ENCODE measurements around the gene DOCK3. TPM values are rescaled to one million over a fixed set of nuclear protein-coding genes. Genes with fewer than 3 reads are reported as not detected.

The DOCK3 gene
- polyA plus RNA-seq, 2 of the 4 experiments (the other 2 are of a cell fraction), result 0.40 to 0.46 TPM

- FAIRE-seq (no peak), DNase-seq (ENCODE audit: low read depth in 1 of 2, low spot score in 1 of 2) (no peak), ATAC-seq (no peak)
- H3K4me3 ChIP-seq, result no peak overlapping the region
- no peak overlapping the region for H3K27ac ChIP-seq
- ChIA-PET CTCF (interaction anchor here (1.1 kb wide), 1 partner anchor 9 kb away, joined by 3 read pairs; no protein-coding TSS in a partner anchor), POLR2A (no interaction called here)
- TF ChIP-seq EP300 (IDR thresholded peaks at IDR 0.05), result no peak
- no peak for TF ChIP-seq HES2 (IDR thresholded peaks at IDR 0.05)
- no peak overlapping the region for H3K4me2 ChIP-seq
- WGBS (ENCODE audit: missing lambda C conversion rate), result 57% methylated on average over 3 of the region's 3 CpGs
- H3K4me1 ChIP-seq, result peaks cover 7% of the 10 kb centered on the region; the same call in 2 of the 3 replicates
- H3K9me3 ChIP-seq, result no peaks in the 10 kb centered on the region
Measured at GRCh38 chr3:50658831-50659230, 15.9 kb upstream of the DOCK3 start.

- H3K4me1 ChIP-seq, result peaks cover 7% of the 10 kb centered on the region; the same call in 2 of the 3 replicates
- CTCF ChIA-PET, result no interaction called here
- FAIRE-seq (no peak), DNase-seq (ENCODE audit: low read depth in 1 of 2, low spot score in 1 of 2) (no peak), ATAC-seq (no peak)
- H3K27ac ChIP-seq, result no peak overlapping the region
- no peak overlapping the region for H3K4me2 ChIP-seq
- POLR2A ChIA-PET, result interaction anchor here (0.7 kb wide), 1 partner anchor 1228 kb away, joined by 10 read pairs; no protein-coding TSS in a partner anchor
- TF ChIP-seq MAFK (IDR thresholded peaks at IDR 0.05; ENCODE audit: partially characterized antibody) (no peak), KDM5A (IDR thresholded peaks at IDR 0.05) (no peak), ZFP36 (IDR thresholded peaks at IDR 0.05; ENCODE audit: borderline replicate concordance, partially characterized antibody) (no peak), HMGXB4 (CRISPR knock-in tag; IDR thresholded peaks at IDR 0.05; ENCODE audit: borderline replicate concordance) (no peak), NFE2L2 (conservative IDR thresholded peaks at IDR 0.05; ENCODE audit: low read length) (no peak), BCL3 (IDR thresholded peaks at IDR 0.05) (no peak), BHLHE40 (IDR thresholded peaks at IDR 0.05; ENCODE audit: low read depth, low read length) (no peak), GATA3 (IDR thresholded peaks at IDR 0.05; ENCODE audit: borderline replicate concordance) (no peak), JUN (IDR thresholded peaks at IDR 0.05) (no peak), EP300 (IDR thresholded peaks at IDR 0.05) (no peak), POLR2AphosphoS2 (conservative IDR thresholded peaks at IDR 0.05; ENCODE audit: low read length) (no peak), ZSCAN20 (CRISPR knock-in tag; IDR thresholded peaks at IDR 0.05) (no peak)
- H3K9me3 ChIP-seq, result no peaks in the 10 kb centered on the region
- no peak overlapping the region for H3K4me3 ChIP-seq
- 76% methylated on average over 7 of the region's 10 CpGs for WGBS (ENCODE audit: missing lambda C conversion rate)
Measured at GRCh38 chr3:50660386-50660785, 14.3 kb upstream of the DOCK3 start.

GRCh38 chr3:50661321-50661837 lies 13.3 kb upstream of the DOCK3 start:
- Histone ChIP-seq H3K9me3 (no peaks in the 10 kb centered on the region), H3K4me3 (no peak overlapping the region), H3K27ac (no peak overlapping the region), H3K4me2 (no peak overlapping the region), H3K4me1 (peaks cover 7% of the 10 kb centered on the region; the same call in 2 of the 3 replicates)
- ATAC-seq (no peak), DNase-seq (ENCODE audit: low read depth in 1 of 2, low spot score in 1 of 2) (no peak), FAIRE-seq (no peak)
- 67% methylated on average over 6 of the region's 6 CpGs for WGBS (ENCODE audit: missing lambda C conversion rate)
- ChIA-PET POLR2A (no interaction called here), CTCF (no interaction called here)
- TF ChIP-seq ZSCAN20 (CRISPR knock-in tag; IDR thresholded peaks at IDR 0.05) (no peak), KDM5A (IDR thresholded peaks at IDR 0.05) (no peak), TFCP2L1 (CRISPR knock-in tag; IDR thresholded peaks at IDR 0.05) (no peak), HOXB13 (CRISPR knock-in tag; IDR thresholded peaks at IDR 0.05; ENCODE audit: low read depth) (no peak), HEYL (CRISPR knock-in tag; IDR thresholded peaks at IDR 0.05) (no peak), NPAS2 (CRISPR knock-in tag; IDR thresholded peaks at IDR 0.05; ENCODE audit: borderline replicate concordance) (no peak), CHD4 (IDR thresholded peaks at IDR 0.05; ENCODE audit: borderline replicate concordance) (no peak), HOXA7 (CRISPR knock-in tag; IDR thresholded peaks at IDR 0.05) (no peak), RFX5 (IDR thresholded peaks at IDR 0.05) (no peak), CHD2 (IDR thresholded peaks at IDR 0.05; ENCODE audit: low read length, partially characterized antibody) (no peak), FOSB (CRISPR knock-in tag; IDR thresholded peaks at IDR 0.05) (no peak), HMGXB4 (CRISPR knock-in tag; IDR thresholded peaks at IDR 0.05; ENCODE audit: borderline replicate concordance) (no peak), CBX8 (IDR thresholded peaks at IDR 0.05) (no peak), ATOH8 (CRISPR knock-in tag; IDR thresholded peaks at IDR 0.05; ENCODE audit: low read depth) (no peak), BHLHE40 (IDR thresholded peaks at IDR 0.05; ENCODE audit: low read depth, low read length) (no peak), SMC3 (IDR thresholded peaks at IDR 0.05) (no peak), PBX3 (IDR thresholded peaks at IDR 0.05) (no peak), ZNF302 (CRISPR knock-in tag; IDR thresholded peaks at IDR 0.05) (no peak), RNF2 (IDR thresholded peaks at IDR 0.05; ENCODE audit: borderline replicate concordance, low read depth) (no peak)

All from A549 (cell line).